Measurements from ENCODE around the gene CYP20A1.
A peak's percentile ranks its signal among the peaks of the same experiment; 100 is the strongest.
"Not testable (repeated sequence)": the region's sequence is repeated elsewhere in the genome, so short reads cannot be mapped to it uniquely, and the experiment has no call there.

The CYP20A1 gene

DNA sequence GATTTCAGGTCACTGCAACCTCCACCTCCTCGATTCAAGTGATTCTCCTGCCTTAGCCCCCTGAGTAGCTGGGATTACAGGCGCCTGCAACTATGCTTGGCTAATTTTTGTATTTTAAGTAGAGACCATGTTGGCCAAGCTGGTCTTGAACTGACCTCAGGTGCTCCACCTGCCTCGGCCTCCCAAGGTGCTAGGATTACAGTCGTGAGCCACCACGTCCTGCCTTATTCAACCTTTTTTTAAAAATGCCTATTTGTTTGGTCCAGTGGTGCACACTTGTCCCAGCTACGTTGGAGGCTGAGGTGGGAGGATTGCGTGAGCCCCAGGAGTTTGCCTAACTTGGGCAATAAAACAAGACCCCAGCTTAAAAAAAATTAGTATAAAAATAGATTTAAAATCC lies 43.3 kb downstream of the CYP20A1 start:
- DNase-seq (ENCODE audit: low read depth), result no peak

DNA sequence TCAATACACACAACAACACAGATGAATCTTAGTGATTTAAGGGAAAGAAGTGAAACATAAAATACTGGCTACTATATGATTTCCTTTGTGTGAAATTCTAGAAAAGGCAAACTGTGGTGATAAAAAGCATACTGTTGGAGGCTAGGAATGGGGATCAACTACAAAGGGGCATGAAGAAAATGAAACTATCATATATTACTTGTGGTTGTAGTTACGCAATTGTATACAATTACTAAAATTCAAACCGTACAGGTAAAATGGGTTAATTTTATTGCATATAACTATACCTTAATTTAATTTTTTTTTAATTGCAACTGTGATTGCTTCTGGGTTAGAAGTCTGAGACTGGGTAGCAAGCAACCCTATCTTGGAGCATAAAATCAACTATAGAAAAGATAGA lies 47.7 kb downstream of the CYP20A1 start:
- DNase-seq (ENCODE audit: low read depth), result no peak

DNA sequence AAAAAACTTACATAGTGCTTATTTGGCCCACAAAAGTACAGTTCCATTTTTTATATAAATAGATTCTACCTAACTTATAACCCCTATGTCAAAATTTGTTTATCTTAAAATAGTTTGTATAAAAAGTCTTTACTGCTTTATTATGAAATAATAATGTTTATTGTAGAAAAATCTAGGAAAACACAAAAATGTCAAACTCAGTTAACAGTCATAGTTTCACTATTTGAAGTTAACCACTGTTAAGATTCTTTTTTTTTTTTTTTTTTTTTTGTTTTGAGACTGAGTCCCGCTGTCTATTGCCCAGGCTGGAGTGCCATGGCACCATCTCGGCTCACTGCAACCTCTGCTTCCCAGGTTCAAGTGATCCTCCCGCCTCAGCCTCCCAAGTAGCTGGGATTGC lies 62.8 kb downstream of the CYP20A1 start:
- no peak for DNase-seq (ENCODE audit: low read depth)

DNA sequence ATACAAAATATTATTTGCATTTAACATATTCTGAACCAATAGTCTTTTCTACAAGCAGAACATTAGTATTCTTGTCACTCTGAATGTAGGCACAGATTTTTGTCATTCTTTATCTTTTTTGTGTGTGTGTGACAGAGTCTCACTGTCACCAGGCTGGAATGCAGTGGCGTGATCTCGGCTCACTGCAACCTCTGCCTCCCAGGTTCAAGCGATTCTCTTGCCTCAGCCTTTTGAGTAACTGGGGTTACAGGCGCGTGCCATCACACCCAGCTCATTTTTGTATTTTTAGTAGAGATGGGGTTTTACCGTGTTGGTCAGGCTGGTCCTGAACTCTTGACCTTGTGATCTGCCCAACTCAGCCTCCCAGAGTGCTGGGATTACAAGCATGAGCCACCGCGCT lies 63.8 kb downstream of the CYP20A1 start:
- not testable (repeated sequence) for DNase-seq (ENCODE audit: low read depth)

DNA sequence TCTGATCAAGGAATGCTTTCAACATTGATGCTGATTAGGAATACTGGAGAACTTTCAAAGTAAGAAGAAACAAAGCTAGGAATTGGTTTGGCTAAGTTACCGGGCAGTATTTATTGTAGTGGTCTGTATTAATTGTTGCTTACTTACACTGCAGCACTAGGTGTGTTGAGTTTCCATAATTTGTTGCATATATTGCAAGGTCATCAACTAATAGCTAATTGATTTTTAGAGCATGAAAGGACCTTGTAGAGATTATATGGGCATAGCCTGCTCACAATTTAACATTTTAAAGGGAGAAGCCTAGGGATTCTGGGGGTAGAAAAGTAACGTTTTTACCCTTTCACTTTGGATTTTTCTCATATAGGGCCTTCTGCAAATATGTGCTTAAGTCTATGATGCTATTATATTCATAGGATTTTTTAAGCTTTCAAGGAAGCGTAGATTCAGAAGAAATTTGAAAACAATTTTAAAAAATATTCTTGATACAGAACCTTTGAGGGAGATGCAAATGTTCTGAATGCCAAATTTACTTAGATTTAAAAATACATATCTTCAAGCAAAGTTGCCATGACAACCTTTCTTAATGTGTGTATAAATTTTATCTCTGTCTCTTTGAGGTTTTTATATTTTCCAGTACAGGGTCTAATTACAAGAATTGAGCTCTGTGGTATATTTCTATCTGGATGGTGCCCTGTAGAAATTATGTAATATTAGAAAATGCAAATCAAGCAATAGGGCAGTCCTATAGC lies 72.0 kb downstream of the CYP20A1 start:
- no peak for DNase-seq (ENCODE audit: low read depth)

DNA sequence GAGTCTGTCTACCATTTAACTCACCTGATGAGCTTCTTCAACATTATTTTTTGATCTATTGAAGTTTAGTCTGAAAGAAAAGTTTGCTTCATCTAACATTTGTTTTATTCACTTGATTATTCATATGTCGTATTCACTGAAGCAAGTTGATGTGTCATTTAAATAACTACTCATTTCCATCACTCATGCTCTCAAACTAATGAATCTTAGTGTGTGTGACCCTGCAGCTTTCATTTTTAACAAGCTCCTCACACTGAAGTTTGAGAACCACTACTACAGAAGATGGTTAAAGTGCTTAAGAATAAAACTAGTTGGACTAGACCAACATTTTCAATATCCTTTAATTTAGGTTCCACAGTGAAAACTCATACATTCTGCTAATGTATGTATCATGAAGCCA lies 87.5 kb downstream of the CYP20A1 start:
- DNase-seq (ENCODE audit: low read depth), result no peak

DNA sequence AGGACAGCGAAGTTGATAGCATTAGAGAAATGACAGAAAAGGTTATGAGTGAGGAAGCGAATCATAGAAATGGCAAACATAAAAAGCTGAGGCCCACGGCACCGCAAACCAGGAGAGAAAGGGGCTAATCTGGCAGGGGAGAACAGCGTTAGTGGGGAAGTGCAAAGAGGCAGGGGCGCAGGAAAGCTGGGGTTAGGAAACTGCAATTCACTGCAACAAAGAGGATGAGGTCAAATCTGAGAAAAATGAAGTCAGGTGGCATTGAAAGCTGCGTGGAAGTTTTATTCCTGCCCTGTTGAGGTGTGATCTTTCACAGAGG lies 88.7 kb downstream of the CYP20A1 start:
- no peak for DNase-seq (ENCODE audit: low read depth)

DNA sequence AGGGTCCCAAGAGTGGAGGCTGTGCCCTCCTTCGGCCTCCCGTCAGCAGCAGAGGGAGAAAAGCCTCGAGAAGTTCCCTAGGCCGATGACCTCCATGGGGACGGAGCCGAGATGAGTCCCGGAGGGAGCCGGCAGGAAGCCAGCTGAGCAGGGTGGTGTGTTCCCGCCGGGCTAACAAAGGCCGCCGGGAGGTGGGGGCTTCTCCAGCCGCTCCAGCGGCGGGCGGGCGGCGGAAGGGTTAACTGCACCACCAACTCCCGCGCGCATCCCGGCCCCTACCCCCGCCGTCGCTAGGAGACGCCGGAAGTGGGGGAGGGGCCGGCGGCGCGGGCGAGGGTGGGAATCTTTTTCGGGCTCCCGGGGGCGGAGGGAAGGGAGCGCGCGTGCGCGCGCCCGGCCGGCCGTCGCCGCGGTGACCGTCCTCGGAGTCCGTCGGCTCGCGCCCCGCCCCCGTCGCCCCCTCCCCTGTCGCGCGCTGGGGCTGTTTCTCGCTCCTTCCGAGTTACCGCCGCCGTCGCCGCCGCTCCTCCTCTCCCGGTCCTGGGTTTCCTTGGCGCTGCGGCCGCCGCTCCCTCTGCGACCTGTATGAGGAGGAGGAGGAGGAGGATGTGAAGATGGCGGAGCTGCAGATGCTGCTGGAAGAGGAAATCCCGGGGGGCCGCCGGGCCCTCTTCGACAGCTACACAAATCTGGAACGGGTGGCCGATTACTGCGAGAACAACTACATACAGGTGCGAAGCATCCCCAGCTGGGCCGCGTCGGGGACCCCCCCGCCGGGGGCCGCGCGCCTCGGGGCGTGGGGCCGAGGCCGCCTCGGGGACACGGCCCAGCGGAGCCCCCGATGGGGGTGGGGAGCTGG lies 89.3 kb downstream of the CYP20A1 start, which contains the start of gene ABI2:
Gene ABI2, plus strand, starts transcription at position 494 of the 859 bp plus-strand sequence. Its CDS starts 121 bp downstream, at position 615.
- peak; percentile 47 for DNase-seq (ENCODE audit: low read depth)

DNA sequence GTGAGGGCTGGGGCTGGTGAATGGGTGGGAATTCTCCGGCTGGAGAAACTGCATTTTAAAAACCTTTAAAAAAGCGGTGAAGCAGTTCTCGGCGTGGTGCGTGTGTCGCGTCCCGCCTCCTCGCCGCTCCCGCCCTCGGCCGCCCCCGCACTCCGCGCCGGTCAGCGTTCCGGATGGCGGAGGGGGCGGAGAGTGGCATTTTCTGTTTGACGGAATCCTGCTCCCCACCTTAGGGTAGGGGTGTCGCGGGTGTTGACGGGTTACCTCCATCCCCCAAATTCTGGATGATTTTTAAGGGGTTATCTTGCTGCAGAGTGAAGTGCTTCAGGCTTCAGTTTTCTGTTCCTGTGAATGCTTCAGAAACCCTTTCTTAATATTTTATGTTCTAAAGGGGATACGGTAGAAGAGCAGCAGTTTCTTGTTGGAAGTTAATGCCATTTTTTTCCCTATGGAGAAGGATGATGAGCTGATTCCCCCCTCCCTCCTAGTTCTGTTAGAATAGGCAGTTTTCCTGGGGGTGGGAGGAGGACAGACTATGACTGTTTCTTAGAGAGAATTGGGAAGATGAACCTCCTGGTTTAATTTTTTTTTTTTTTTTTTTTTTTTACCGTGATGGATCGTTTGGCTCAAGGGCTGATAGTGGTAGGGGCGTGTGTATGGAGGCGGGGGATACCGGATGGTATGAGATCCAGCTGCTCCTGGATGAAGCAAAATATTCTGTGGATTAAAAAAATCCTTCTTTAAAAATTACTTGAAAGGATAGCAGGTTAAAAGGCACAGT lies 90.1 kb downstream of the CYP20A1 start:
- no peak for DNase-seq (ENCODE audit: low read depth)

DNA sequence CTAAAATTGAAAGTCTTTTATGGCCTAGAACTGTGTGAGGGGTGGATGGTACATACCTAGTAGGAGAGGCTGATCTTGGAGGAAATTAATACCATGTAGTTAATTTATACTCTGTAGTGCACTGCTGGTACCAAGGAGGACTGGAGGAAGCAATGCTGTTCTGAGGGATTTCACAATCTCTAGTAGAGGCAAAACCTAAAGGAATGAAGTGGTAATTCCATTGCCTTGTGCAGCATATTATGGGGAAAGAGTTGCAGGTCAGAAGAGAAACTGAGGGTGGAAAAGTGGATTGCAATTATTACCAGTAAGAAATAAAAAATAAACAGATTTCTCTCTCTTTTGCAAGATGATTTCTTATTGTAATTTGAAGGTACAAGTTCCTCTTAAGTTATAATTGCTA lies 91.6 kb downstream of the CYP20A1 start:
- peak; percentile 23 for DNase-seq (ENCODE audit: low read depth)

DNA sequence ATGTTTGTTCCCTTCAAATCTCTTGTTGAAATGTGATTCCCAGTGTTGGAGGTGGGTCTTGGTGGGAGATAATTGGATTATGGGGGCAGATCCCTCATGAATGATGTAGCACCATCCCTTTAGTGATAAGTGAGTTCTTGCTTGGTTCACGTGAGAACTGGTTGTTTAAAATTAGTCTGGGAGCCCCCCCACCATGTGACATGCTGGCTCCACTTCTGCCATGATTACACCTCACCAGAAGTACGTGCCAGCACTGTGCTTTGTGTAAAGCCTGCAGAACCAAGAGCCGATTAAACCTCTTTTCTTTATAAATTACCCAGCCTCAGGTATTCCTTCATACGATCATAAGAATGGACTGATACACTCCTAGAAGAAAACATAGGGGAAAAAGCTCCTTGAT lies 99.5 kb downstream of the CYP20A1 start:
- no peak for DNase-seq (ENCODE audit: low read depth)

DNA sequence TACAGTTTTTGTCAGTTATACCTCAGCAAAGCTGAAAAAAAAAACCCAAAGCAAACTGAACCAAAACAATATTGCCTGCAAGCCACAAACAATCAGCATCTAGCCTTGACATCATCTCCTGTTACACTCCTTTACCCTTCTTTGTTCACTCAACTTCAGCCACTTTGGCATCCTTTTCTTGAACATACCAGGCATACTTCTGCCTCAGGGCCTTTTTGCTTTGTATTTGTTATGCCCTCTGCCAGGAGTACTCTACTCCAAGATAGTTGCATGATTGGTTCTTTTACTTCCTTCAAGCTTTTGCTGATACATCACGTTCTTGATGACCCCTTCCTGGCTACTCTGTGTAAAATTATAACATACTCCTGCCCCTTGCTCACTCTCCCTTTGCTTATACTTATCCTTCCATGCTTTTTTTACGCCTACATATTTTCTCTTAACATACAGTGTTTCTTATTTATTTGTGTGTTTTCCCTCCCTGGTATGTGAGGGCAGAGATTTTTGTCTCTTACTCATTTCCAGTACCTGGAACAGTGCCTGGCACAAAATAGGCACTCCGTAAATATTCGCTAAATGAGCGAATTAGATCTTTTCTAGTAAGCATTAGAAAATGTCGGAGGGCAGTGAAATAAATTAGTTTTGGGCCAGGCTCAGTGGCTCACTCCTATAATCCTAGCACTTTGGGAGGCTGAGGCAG lies 102.1 kb downstream of the CYP20A1 start:
- peak; percentile 63 for DNase-seq (ENCODE audit: low read depth)

DNA sequence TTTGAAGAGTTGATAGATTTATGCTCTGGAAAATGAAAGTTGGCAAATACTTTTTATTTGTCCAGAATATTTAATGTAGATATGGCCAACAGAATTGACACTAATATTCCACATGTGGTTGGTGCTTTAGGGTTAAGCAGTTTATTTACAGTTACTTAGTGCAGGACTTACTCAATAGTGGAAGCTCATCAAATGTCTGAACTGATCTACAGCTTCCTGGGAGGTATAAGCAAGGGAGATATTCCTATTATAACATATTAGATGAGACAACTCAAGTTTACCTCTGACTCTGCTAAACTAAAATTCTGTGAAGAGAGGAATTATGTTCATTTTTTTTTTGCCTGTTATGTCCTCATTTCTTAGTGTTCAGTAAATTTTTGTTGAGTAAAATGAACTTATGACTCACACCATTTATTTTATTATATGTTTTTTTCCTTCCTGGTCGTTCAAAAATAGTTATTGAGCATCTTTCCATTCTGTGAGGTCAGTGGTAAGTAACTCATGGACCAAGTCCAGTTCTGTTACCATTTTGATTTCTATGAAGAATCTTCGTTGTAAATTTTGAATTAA lies 103.0 kb downstream of the CYP20A1 start:
- DNase-seq (ENCODE audit: low read depth), result no peak

DNA sequence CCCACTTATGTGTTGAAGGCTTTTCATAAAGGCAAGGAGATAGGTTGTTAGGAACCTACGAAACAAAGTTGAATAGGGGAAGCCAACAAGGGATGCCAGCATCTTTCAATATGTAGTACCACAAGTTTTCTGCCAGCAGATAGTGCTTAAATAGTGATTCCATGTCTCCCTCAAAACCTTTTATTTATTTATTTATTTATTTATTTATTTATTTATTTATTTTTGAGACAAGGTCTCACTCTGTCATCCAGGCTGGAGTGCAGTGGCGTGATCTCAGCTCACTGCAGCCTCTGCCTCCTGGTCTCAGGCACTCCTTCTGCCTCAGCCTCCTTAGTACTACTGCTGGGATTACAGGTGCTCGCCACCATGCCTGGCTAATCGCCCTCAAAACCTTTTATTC lies 103.6 kb downstream of the CYP20A1 start:
- DNase-seq (ENCODE audit: low read depth), result not testable (repeated sequence)

DNA sequence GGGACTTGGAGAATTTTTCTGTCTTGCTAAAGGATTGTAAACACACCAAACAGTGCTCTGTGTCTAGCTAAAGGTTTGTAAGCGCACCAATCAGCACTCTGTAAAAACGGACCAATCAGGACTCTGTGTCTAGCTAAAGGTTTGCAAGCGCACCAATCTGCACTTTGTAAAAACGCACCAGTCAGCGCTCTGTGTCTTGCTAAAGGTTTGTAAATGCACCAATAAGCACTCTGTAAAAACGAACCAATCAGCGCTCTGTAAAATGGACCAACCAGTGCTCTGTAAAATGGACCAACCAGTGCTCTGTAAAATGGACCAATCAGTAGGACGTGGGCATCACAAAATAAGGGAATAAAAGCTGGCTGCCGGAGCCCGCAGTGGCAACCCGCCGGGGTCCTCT lies 105.8 kb downstream of the CYP20A1 start:
- no peak for DNase-seq (ENCODE audit: low read depth)

DNA sequence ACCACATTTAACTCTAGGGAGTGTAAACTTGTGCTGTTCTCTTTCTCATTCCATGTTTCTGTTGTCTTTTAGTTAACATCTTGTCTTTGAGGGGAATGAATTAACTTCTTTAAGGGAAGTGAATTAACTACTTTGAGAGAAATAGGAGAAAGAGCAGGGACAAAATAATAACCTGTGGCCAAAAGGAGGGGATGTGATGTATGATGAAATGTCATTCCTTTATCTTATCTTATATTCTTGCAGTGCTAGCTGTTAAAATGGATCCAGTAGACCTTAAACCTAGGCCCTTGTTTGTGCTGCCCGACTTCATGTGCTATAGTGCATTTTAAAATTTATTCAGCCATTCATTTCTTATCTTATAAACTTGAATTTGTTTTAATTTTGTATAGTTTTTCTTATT lies 107.8 kb downstream of the CYP20A1 start:
- DNase-seq (ENCODE audit: low read depth), result no peak

DNA sequence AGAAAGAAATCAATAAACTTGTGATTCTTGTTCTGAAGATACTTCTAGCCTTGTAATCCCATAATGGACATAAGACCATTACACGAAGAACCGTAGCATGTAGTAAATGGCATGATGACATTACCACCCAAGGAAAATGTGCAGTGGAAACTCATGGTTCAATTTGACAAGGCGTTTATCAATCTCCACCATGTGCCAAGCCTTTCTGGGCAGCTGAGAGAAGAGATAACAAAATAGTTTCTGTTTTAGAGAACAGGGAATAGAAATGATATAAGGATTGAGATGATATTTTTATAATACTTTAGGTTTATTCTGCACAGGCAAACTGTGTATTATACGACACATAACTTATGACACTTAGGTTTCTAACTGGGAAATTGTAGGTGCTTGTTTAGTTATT lies 108.6 kb downstream of the CYP20A1 start:
- no peak for DNase-seq (ENCODE audit: low read depth)

DNA sequence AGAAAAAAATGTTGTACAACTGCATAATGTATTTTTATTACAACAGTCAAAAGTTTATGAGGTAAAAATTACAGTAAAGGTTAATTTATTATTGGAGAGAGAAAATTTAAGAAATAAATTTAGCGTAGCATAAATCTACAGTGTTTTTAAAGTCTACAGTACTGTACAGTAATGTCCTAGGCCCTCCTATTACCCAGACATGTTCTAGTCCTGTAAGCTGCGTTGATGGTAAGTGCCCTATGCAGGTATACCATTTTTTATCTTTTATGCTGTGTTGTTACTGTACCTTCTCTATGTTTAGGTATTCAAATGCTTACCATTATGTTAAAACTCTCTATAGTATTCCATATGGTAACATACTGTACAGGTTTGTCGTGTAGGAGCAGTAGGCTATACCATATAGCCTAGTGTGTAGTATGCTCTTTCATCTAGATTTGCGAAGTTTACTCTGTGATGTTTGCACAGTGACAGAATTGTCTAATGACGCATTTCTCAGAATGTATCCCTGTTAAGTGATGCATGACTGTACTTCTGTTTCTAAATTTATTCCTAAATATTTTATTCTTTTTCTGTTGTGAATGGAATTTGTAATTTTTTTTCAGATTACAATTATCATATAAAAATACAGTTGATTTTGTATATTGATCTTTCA lies 113.9 kb downstream of the CYP20A1 start:
- DNase-seq (ENCODE audit: low read depth), result no peak

DNA sequence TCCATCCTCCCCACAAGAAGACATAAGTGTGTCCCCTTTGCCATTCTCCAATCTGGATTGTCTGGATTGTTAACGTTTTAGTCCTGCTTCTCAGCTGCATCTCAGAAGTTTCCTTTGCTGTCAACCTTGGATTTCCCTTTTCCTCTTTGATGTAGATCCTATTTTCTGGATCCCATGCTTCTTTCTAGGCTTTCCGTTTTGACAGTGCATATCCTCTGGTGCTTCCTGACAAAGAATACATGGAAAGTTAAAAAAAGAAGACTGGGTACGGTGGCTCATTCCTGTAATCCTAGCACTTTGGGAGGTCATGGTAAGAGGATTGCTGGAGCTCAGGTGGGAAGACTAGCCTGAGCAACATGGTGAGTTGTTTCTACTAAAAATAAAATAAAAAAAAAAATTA lies 116.1 kb downstream of the CYP20A1 start:
- DNase-seq (ENCODE audit: low read depth), result no peak
